HG02678 (cell line): ENCODE results near the gene UVRAG.
A peak's percentile ranks its signal among the peaks of the same experiment; 100 is the strongest.

Experiments used
- ATAC-seq: cut with Tn5 transposase; IDR thresholded peaks from one replicate; pipeline ENCODE4 v1.9.1; 2021; ENCODE audit warnings: mild to moderate bottlenecking, moderate library complexity; ENCODE audit not compliant: unreplicated experiment

Gene UVRAG

GRCh38 chr11:76156971-76157427 lies 342.0 kb downstream of the UVRAG start:
- ATAC-seq: no peak

DNA sequence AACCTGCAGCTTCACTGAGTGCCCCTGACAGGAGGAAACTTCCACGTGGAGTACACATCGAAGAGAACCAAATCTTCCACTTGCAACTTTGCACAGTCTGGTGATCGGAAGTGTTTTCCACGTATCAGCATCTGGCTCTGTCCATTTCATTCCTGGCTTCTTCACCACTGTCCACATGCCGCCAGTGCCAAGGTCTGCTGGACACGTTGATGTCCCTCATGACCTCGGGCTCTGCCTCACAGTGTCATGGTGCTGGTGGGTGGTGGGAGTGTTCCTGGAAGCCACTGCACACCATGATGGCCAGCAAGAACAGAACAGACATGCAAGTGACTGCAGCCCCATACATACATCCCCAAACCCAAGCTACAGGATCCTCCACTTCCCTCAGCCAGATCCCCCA lies 342.9 kb downstream of the UVRAG start:
- ATAC-seq: no peak

GRCh38 chr11:76158394-76159302 lies 343.6 kb downstream of the UVRAG start:
- ATAC-seq: no peak

- no peak for ATAC-seq
Observed at GRCh38 chr11:76159303-76159937, 344.4 kb downstream of the UVRAG start.

GRCh38 chr11:76159983-76160661 lies 345.1 kb downstream of the UVRAG start:
- ATAC-seq: no peak

DNA sequence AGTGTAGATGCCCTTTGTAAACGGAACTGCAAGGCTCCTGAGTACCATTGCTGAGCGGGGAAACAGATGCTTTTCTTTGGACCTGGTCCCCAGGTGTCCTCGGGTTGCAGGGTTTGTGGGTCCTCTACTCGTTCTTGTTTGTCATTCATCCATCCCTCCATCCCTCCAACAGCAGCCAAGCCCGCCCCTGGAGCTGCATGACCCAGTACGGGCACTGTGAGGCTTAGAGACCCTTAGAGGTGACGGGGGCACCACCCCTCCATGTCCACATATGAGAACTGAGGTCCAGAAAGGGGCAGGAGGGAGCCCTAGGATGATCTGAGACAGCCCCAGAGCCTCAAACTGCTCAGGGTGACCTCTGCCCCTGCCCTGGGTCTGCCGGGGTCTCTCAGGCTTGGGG lies 345.8 kb downstream of the UVRAG start:
- no peak for ATAC-seq

DNA sequence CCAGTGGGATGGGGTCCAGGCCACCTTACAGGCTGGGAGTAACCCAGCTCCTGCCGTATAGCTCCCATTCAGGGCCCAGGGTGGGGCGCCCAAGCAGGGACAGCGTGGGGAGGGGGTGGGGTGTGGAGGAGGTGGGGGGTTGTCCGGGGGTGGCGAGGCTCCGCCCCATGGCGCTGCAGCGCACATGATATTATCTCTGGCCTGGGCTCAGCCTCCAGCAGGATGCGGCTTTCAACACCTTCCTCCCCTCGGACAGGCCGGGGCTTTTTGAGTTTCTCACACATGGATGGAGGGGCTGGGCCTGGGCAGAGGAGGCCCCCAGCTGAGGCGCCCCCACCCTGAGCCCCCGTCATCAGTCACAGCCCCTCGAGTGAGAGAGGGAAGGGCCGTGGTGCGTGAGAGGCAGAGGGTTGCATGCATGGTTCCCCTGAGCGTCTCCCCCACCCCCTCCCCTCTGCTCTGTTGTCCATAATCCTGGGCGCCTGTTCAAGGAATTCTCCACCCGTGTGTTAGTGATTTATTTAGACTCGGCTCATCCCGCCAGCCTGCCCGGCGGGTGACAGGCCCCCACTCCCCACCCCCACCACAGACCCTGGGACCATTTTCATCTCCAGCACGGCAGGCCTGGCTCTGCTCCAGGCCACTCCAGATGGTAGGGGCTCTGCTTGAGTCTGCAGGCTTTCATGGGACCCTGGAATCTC lies 346.4 kb downstream of the UVRAG start:
- ATAC-seq: peak; percentile 41

- no peak for ATAC-seq
Observed at GRCh38 chr11:76162336-76163288, 347.6 kb downstream of the UVRAG start.

DNA sequence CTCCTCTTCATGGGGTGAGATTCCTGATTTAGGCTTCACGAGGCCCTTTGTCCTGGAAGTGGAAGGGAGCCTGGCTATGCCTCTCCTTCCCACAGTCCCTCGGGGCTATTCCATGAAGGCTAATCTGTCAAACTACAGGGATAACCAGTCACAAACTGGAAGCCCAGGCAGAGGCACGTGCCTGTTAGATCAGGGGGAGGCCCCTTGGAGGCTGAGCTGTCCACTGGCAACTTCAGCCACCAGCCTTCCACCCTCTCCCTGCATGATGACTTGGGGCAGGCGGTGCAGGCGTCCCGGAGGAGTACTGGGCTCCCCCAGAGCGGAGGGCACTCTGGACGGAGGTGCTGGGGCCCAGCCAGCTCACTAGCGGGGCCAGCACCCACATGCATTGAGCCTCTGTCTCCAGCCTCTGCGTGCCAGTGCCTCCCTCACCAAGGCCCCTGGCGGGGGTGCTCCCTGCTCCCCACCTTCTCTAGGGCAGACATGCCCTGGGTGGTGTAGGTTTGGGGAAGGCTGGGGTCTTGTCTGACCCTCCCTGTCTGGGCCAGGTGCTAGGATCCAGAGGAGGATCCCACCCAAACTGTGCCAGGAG lies 348.4 kb downstream of the UVRAG start:
- no peak for ATAC-seq

- ATAC-seq: no peak
Observed at GRCh38 chr11:76164081-76164480, 349.1 kb downstream of the UVRAG start.

DNA sequence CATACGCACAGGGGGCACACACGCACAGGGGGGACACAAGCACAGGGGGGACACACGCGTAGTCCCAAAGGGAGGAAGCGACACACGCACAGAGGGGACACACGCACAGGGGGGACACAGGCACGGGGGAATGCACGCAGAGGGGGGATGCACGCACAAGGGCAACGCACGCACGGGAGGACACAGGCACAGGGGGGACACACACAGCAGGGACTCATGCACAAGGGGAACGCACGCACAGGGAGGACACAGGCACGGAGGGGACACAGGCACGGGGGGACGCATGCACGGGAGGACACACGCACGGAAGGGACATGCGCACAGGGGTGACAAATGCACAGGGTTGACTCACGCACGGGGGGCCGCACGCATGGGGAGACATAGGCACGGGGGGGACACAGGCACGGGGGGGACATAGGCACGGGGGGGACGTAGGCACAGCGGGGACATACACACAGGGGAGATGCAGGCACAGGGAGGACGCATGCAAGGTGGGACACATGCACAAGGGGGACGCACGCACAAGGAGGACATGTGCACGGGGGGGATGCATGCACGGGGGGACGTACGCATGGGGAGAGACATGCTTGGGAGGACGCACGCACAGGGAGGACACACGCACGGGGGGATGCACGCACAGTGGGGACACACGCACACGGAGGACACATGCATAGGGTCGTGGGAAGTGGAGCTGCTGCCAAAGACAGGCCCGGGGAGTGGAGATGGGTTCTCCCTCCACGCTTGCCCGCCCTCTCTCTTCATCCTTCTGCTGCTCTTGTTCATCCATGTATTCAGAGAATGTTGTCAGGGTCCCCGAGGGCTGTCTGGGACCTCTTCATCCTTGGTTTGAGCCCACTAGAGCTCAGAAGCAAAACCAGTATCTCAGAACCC lies 350.1 kb downstream of the UVRAG start:
- ATAC-seq: no peak

GRCh38 chr11:76166314-76166713 lies 351.3 kb downstream of the UVRAG start:
- ATAC-seq: peak; percentile 54

DNA sequence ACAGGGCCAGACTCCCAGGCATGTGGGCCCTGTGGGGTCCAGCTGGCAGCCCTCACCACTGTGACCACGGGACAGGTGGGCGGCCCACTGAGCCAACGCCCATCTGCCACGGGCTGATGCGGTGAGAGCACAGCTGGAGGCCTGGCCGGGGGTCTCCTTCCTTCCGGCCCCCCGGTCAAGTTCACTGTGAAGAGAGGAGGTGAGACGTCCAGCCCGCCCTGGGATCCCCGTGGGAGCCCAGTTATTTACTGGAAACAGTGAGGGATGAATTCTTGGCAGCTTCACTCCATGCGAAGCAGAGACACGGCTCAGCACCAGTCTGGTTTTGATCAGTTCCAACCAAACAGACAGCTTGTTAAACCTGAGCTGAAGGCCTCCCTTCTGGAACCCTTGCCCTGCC lies 352.6 kb downstream of the UVRAG start:
- ATAC-seq: no peak

- peak; percentile 48 for ATAC-seq
Observed at GRCh38 chr11:76169473-76169896, 354.5 kb downstream of the UVRAG start.

DNA sequence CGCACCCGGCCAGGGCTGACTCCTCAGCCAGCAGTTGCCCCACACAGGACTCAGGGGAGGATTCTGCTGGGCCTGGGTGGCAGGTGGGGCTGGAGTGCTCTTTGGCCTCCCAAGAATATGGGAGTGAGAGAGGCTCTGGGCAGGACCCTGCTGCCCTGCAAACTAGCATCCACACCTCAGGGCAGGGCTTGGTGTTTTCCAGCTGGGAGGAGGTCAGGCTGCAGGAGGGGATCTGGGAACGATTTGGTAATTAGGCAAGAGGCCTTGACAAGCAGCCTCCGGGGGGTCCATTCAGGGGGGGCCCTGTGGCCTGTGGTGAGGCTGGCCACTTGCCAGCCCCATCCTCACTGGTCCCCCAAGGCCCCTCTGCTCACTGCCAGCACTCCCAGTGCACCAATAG lies 355.5 kb downstream of the UVRAG start:
- no peak for ATAC-seq

DNA sequence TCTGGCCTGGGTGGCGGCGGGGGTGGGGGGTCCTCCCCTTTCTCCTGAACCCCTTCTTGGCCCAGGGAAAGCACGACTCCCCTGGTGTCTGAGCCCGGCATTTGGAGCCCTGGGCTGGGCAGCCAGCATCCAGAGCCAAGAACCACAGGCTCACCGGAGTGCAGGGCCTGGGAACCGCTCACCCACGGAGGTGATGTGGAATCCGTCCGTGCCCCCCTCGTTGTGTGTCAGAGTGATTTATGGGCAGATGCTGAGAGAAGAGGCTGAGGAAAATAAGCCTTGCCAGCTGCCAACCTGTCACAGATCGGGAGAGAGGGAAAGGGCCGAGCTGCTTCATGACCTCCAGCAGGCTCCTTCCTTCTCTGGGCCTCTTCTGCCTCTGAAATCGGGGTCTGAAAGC lies 357.6 kb downstream of the UVRAG start:
- no peak for ATAC-seq

DNA sequence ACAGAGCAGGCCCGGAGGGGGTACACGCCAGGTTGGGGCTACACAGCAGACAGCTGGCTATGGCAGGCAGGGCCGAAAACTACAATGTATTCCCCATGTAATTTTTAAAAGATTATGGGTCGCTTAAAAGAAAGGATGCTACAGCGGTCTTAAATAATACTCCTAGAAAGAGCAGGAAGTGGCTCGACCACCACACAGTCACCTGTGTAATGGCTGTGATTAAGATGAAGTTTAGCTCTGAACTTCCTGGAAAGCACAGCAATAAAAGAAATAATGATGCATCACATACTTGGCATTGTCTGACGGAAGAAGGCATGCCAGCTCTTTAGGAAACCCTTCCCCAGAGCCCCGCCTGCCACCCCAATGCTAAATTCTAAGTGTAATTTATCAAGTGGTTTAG lies 358.7 kb downstream of the UVRAG start:
- no peak for ATAC-seq

DNA sequence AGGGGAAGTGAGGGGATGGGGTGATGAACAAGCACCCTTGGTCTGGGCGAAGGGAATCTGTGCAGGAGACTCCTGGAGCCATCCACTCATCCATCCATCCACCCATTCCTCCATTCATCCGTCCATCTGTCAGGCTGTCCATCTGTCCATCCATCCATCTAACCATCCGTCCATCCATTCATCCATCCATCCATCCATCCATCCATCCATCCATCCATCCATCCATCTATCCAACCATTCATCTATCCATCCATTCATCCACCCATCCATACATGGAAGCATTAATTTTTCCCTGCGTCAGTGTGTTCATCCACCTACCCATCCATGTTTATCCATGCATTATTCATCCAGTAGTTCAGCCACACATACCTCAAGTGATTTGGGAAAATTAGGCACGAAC lies 359.3 kb downstream of the UVRAG start:
- no peak for ATAC-seq

DNA sequence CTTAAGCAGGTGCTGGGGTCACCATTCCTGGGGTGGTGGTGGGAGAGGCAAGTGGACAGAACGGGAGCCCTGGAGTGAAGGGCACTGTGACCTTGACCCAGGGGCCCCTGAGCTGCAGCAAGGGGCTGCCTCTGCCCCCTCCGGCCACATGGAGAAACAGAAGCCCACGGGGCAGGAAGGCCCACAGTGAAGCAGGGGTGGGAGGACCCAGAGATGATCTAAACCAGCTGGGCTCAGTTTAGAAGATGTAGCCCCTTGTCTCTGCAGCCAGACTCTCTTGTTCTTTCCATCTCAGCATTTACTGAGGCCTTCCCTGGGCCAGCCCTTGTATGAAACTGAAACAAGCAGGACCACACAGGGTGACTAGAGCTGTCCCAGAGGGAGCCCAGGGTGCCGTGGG lies 360.8 kb downstream of the UVRAG start:
- no peak for ATAC-seq
